ENCODE results near the gene TTC8.
"Not testable (repeated sequence)": the region's sequence is repeated elsewhere in the genome, so short reads cannot be mapped to it uniquely, and the experiment has no call there.

TTC8 gene

GRCh38 chr14:88825078-88825458, 617 bp downstream of the TTC8 start:
- no peak for DNase-seq (ENCODE audit: low read depth in 2 of 2)

GRCh38 chr14:88825503-88825902, 1.1 kb downstream of the TTC8 start:
- no peak for DNase-seq (ENCODE audit: low read depth in 2 of 2)

GRCh38 chr14:88829188-88829587, 4.7 kb downstream of the TTC8 start:
- no peak for DNase-seq (ENCODE audit: low read depth in 2 of 2)

GRCh38 chr14:88829685-88830302, 5.3 kb downstream of the TTC8 start:
- DNase-seq (ENCODE audit: low read depth in 2 of 2) = no peak

- DNase-seq (ENCODE audit: low read depth in 2 of 2) = peak in 1 of 2 experiments; percentile 25
Measured at GRCh38 chr14:88831284-88831683, 6.8 kb downstream of the TTC8 start.

- DNase-seq (ENCODE audit: low read depth in 2 of 2) = peak in 1 of 2 experiments; percentile 47
Measured at GRCh38 chr14:88834883-88835431, 10.5 kb downstream of the TTC8 start.

GRCh38 chr14:88835661-88836060, 11.2 kb downstream of the TTC8 start:
- no peak for DNase-seq (ENCODE audit: low read depth in 2 of 2)

- DNase-seq (ENCODE audit: low read depth in 2 of 2) = no peak
Measured at GRCh38 chr14:88837495-88837894, 13.0 kb downstream of the TTC8 start.

- DNase-seq (ENCODE audit: low read depth in 2 of 2) = no peak
Measured at GRCh38 chr14:88838015-88838414, 13.6 kb downstream of the TTC8 start.

- no peak for DNase-seq (ENCODE audit: low read depth in 2 of 2)
Measured at GRCh38 chr14:88840926-88841325, 16.5 kb downstream of the TTC8 start.

- no peak for DNase-seq (ENCODE audit: low read depth in 2 of 2)
Measured at GRCh38 chr14:88841741-88842140, 17.3 kb downstream of the TTC8 start.

GRCh38 chr14:88842414-88842813, 18.0 kb downstream of the TTC8 start:
- no peak for DNase-seq (ENCODE audit: low read depth in 2 of 2)

GRCh38 chr14:88844980-88845491, 20.6 kb downstream of the TTC8 start:
- DNase-seq (ENCODE audit: low read depth in 2 of 2) = no peak

- no peak for DNase-seq (ENCODE audit: low read depth in 2 of 2)
Measured at GRCh38 chr14:88848571-88848970, 24.1 kb downstream of the TTC8 start.

GRCh38 chr14:88849716-88850115, 25.3 kb downstream of the TTC8 start:
- DNase-seq (ENCODE audit: low read depth in 2 of 2) = no peak

- DNase-seq (ENCODE audit: low read depth in 2 of 2) = no peak
Measured at GRCh38 chr14:88851587-88851986, 27.1 kb downstream of the TTC8 start.

GRCh38 chr14:88852632-88853031, 28.2 kb downstream of the TTC8 start:
- DNase-seq (ENCODE audit: low read depth in 2 of 2) = no peak

- DNase-seq (ENCODE audit: low read depth in 2 of 2) = no peak
Measured at GRCh38 chr14:88853129-88853528, 28.7 kb downstream of the TTC8 start.

GRCh38 chr14:88856786-88857366, 32.4 kb downstream of the TTC8 start:
- DNase-seq (ENCODE audit: low read depth in 2 of 2) = no peak

- DNase-seq (ENCODE audit: low read depth in 2 of 2) = not testable (repeated sequence)
Measured at GRCh38 chr14:88857861-88858260, 33.4 kb downstream of the TTC8 start.

- not testable (repeated sequence) for DNase-seq (ENCODE audit: low read depth in 2 of 2)
Measured at GRCh38 chr14:88859118-88859517, 34.7 kb downstream of the TTC8 start.

GRCh38 chr14:88863167-88863566, 38.7 kb downstream of the TTC8 start:
- DNase-seq (ENCODE audit: low read depth in 2 of 2) = no peak

GRCh38 chr14:88864198-88864597, 39.7 kb downstream of the TTC8 start:
- DNase-seq (ENCODE audit: low read depth in 2 of 2) = no peak
